NCI-H345 treated with DMSO at 0.1 percent for 48 hours (cell line): ENCODE measurements around the gene PMAIP1.
"Not testable (repeated sequence)": the region's sequence is repeated elsewhere in the genome, so short reads cannot be mapped to it uniquely, and the experiment has no call there.

ENCODE experiments used
- DNase-seq: peaks from one replicate; lab custom pipeline; 2025; ENCODE audit not compliant: unreplicated experiment; lab: John Stamatoyannopoulos, UW

The PMAIP1 gene

DNA sequence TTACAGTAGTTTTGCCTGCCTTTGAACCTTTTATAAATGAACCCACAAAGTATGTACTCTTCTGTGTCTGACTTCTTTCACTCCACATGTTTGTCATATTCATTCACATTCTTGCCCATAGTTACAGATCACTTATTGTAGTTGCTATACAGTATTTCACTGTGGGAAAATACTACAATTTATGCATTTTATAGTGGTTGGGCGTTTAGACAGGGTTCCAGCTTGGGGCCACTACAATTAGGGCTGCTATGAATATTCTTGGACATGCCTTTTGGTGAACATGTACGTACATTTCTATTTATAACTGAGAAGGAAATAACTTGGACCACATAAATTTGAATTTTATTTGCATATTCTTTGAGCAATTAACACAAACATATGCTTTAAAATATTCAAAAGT, 15.4 kb upstream of the PMAIP1 start:
- DNase-seq = no peak

DNA sequence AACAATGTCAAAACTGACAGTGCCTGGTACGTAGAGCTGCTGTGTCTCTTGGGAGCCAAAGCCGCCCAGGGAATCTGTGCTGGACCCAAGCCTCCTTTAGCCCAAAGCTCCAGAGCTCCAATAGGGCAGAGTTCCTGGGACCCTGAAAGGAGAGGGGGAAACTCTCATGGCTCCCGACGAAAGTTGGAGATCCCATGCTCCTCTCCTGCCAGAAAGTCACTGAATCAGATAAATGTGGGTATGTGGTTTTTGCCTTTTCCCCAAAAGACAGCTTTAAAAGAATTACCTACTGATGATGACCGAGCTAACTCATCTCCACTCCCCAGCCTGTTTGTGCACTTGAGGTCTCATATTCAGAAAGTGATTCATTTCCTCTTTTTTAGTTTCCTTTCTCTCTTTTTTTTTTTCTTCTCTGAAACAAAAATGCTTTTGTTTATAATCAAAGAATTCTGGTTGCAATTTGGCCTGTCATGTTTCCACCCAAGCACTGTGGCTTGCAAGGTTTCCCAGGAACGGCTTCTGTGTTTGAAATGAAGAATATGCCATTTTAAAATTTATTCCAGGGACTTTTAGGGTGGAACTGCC, 14.1 kb upstream of the PMAIP1 start:
- no peak for DNase-seq

- not testable (repeated sequence) for DNase-seq
Observed at GRCh38 chr18:59886399-59886798, 13.4 kb upstream of the PMAIP1 start.

DNA sequence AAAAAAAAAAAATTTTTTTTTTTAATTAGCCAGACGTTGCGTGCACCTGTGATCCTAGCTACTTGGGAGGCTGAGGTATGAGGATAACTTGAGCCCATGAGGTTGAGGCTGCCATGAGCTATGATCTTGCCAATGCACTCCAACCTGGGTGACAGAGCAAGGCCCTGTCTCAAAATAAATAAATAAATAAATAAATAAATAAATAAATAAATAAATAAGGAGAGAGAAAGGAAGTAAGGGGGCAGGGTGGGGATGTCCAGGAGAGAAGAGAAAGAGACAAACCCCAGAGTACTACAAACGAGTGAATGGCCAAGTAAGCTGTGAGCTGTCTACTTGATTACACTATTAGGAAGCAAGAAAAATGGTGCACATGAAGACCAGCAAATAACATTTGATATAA, 7.7 kb upstream of the PMAIP1 start:
- DNase-seq = no peak

GRCh38 chr18:59893971-59894370, 5.8 kb upstream of the PMAIP1 start:
- no peak for DNase-seq

DNA sequence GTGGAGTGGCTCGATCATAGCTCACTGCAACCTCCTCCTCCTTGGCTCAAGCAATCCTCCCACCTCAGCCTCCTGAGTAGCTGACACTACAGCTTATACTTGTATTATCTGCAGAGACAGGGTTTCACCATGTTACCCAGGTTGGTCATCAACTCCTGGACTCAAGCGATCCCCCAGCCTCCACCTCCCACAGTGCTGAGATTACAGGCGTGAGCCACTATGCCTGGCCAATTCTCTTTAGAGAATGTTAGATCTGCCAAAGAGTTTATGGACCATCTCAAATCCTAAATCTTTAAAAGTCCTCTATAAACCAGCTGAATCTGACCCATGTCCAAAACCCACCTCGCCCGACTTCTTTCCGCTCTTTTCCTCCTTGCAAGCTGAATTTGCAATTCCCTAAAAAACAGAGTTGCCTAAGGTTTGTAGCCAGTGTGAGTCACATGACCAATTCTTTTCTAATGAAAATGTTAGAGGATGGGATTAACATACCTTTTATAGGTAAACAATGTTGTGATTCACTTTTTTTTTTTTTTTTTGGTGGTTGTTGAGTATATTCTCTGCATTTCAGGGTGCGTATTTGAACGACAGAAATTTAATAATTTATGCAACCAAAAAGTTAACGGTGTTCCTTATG, 2.4 kb upstream of the PMAIP1 start:
- no peak for DNase-seq

DNA sequence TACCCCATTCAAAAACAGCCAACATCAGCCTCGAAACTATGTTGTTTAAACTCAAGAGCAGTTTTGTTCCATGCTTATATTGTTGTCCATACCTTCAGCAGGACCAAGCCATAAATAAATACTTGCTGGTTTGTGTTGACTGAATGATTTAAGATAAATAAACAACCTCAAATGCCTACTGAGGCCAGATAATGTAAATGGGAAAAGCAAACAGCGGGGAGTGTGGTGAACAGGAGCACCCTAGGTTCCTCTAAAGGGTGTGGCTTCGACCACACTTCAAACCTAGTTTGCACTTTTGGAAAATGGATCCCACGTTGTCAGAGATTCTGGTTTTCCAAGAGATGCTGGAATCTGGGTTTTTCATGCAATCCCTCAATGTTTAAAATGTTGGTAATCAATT, 1.7 kb upstream of the PMAIP1 start:
- DNase-seq = no peak

- no peak for DNase-seq
Observed at GRCh38 chr18:59898609-59899297, 1.0 kb upstream of the PMAIP1 start.

DNA sequence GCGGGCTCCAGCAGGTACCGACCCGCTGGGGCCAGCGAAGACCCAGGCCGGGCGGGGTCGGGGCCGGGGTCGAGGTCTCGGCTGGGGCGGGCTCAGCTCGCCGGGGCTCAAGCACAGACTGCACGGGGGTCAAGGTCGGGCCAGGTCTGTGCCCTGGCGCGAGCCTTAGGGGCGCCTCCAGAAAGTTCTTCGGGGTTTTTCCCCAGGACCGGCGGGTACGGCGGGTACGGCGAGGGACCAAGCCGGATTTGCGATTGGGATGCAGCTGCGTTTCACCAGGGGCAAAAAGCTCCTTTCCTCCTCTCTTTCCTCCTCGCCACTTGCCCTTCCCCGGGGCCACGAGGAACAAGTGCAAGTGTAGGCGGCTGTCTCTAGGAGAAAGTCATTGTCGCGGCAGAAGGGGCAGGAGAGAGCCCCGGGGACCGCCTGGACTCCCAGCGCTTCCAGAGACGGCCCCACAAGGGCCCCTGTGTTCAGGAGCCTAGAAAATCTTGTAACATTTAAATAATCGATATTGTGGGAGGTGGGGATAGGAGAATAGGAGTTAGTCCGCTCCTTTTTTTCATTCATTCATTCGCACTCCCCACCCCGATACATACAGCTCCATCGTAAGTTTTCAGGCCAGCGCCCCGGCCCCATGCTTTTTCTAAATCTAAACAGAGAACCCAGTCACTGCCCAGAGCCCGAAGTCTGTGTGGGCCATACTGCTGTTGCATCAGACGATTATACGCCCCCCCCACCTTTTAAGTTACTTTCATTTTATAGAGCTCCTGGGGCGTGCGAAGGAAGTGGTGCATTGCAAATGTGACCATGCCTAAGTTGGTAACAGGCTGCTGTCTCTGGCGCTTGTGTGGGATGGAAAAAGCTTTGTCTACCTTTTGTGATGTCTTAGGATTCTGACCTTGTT, 679 bp downstream of the PMAIP1 start:
- peak; percentile 69 for DNase-seq

- no peak for DNase-seq
Observed at GRCh38 chr18:59902131-59902992, 2.6 kb downstream of the PMAIP1 start.

DNA sequence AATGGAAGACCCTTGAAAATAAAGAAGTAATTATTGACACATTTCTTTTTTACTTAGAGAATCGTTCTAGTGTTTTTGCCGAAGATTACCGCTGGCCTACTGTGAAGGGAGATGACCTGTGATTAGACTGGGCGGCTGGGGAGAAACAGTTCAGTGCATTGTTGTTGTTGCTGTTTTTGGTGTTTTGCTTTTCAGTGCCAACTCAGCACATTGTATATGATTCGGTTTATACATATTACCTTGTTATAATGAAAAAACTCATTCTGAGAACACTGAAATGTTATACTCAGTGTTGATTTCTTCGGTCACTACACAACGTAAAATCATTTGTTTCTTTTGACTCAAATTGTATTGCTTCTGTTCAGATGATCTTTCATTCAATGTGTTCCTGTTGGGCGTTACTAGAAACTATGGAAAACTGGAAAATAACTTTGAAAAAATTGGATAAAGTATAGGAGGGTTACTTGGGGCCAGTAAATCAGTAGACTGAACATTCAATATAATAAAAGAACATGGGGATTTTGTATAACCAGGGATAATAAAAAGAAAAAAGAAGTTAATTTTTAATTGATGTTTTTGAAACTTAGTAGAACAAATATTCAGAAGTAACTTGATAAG, 3.3 kb downstream of the PMAIP1 start:
- no peak for DNase-seq

DNA sequence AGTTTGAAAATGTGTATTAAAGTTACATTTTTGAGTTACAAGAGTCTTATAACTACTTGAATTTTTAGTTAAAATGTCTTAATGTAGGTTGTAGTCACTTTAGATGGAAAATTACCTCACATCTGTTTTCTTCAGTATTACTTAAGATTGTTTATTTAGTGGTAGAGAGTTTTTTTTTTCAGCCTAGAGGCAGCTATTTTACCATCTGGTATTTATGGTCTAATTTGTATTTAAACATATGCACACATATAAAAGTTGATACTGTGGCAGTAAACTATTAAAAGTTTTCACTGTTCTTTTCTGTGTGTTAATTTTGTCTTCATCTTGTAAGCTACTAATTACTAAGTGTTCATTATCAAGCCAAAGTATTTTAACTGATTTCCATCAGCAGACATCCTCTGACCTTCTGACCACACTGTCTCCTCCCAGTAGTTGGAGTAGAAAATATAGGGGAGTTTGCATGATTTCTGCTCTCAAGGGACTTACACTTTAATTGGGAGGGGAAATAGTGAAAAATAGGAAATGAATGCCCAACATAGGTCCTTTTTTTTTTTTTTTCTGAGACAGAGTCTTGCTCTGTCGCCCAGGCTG, 4.3 kb downstream of the PMAIP1 start:
- DNase-seq = no peak

DNA sequence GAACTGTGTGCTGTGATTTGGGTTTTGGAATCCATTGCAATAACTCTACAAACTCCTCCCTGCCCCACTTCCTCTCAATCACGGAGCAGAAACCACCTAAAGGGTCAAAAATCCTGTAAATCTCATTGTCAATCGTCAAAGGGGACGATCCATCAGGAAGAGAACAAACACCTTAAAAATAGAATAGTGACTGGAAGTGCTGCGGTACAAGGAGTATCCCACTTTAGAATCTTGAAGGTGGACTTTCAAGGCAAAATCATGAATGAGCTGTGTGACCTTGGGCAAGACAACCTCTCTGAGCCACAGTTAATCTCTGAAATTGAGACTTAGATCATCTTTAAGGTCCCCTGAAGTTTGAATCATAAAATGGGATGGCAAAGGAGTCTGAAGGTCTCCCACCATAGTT, 5.9 kb downstream of the PMAIP1 start:
- DNase-seq = no peak

DNA sequence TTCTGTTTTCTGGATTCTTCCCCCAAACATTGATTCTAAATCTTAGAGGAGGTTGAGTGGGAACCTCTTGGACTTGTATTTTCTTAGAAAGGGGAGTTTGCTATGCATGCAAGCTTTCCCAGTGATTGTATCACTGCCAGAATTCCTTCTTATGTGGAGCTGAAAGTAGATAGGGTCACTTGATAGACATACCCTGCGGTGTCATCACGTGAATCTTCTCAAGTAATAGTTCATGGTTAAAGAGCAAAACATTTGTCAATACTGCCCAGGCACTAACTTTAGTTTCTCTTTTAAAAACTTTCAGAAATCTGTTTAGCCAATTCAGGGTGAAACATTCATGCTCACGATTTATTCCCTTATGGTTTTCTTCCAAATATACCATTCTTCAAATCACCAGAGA, 6.4 kb downstream of the PMAIP1 start:
- no peak for DNase-seq

DNA sequence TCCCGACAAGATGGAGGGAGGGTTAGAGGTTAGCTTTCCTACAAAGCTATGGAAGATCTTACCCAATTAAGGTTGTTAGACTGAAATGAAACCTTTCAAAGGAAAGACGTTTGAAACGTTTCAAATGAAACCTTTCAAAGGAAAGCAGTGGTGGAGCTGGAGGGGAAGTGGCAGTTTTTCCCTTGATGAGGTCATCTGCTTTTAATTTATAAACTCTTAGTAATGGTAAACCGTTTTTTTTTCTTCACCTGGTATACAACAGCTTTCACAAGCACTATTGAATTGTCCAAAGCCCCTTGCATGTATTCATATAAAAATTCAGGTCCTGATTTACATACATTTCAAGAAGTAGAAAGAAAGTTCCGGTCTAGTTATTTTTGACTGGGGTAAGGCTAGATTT, 7.4 kb downstream of the PMAIP1 start:
- DNase-seq = no peak

- no peak for DNase-seq
Observed at GRCh38 chr18:59907660-59908059, 7.9 kb downstream of the PMAIP1 start.

DNA sequence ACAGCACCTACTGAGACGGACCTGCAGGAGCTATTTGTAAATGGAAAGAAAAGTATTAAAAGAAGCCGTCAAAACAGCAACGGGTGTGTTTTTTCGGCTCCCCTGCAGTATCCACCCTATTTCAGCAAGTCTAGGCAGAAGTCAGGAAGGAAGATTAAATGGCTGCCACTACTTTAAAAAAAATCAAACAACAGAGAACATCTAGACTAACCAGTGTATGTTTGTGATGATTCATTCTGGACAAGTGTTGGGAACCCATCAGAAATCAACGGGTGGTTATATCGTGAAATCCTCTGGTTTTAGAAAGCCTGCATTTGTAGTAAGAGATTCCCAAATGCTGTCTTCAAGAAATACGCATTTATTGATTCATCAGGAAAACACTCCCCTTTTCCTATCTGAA, 9.0 kb downstream of the PMAIP1 start:
- DNase-seq = no peak

GRCh38 chr18:59909289-59910036, 9.7 kb downstream of the PMAIP1 start:
- DNase-seq = no peak

DNA sequence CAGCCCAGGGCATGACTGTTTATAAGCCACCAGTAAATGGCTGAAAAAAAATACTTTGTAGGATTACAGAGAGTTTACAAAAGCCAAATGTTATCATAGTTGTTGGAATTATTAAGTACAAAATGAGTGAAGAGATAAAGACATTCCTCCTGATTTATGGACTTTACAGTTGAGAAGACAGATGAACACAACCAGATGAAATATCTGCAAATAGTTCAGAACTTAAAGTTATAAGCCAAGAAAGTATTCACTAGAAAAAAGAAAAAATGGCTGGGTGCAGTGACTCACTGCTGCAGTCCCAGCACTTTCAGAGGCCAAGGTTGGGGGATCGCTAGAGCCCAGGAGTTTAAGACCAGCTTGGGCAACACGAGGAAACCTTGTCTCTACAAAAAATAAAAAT, 11.2 kb downstream of the PMAIP1 start:
- DNase-seq = no peak
